HL-60 (cell line): ENCODE results near the gene GAS6.
A peak's percentile ranks its signal among the peaks of the same experiment; 100 is the strongest.
"Not testable (repeated sequence)": the region's sequence is repeated elsewhere in the genome, so short reads cannot be mapped to it uniquely, and the experiment has no call there.

Source experiments
- DNase-seq, 2 experiments: peaks; one replicate each; pipeline ENCODE4 v3.0.0-alpha.2; 2010 to 2020; ENCODE audit warnings: low read depth in 1 of 2, low spot score in 1 of 2
- H3K27ac ChIP-seq: fragments of 250-450 bp; sonication (Bioruptor Pico); replicated peaks from 2 replicates; pipeline ENCODE4 v1.5.1; 2020; ENCODE audit warnings: mild to moderate bottlenecking, moderate library complexity
- H3K27me3 ChIP-seq: fragments of 250-450 bp; sonication (Bioruptor Pico); 2 replicates; pipeline ENCODE4 v1.5.1; 2021; ENCODE audit warnings: mild to moderate bottlenecking, moderate library complexity; ENCODE audit not compliant: insufficient read depth, poor library complexity, severe bottlenecking
- H3K4me3 ChIP-seq: replicated peaks from 2 replicates; pipeline ENCODE4 v1.5.1; 2011; ENCODE audit warnings: mild to moderate bottlenecking, control low read depth, low read length; ENCODE audit not compliant: insufficient read depth
- CTCF ChIP-seq: IDR thresholded peaks from one replicate; pipeline ENCODE4 v1.5.1; 2011; ENCODE audit warnings: low read length, control low read depth, inconsistent platforms; ENCODE audit not compliant: insufficient read depth
- GABPA ChIP-seq: IDR thresholded peaks from 2 replicates; pipeline ENCODE4 v1.6.1; 2012; ENCODE audit warnings: low read depth
- POLR2AphosphoS5 ChIP-seq: IDR thresholded peaks from 2 replicates; pipeline ENCODE4 v1.6.1; 2012; ENCODE audit warnings: low read depth
- SPI1 ChIP-seq: IDR thresholded peaks from 2 replicates; pipeline ENCODE4 v1.6.1; 2012; ENCODE audit warnings: low read depth, mild to moderate bottlenecking, borderline replicate concordance
- TF ChIP-seq, protein P1 (sequence below): IDR thresholded peaks from 2 replicates; pipeline ENCODE4 v1.6.1; 2012; ENCODE audit warnings: low read depth; ENCODE audit not compliant: insufficient replicate concordance

GAS6 gene

GRCh38 chr13:113869263-113869662 is 5.4 kb upstream of the GAS6 start:
- H3K27me3 ChIP-seq, result peaks cover 31% of the 10 kb centered on the region
- DNase-seq, result no peak
- no peak overlapping the region for H3K27ac ChIP-seq
- no peak overlapping the region for H3K4me3 ChIP-seq
- TF ChIP-seq GABPA (no peak), SPI1 (no peak), POLR2AphosphoS5 (no peak), CTCF (no peak)
- TF ChIP-seq, protein P1, sequence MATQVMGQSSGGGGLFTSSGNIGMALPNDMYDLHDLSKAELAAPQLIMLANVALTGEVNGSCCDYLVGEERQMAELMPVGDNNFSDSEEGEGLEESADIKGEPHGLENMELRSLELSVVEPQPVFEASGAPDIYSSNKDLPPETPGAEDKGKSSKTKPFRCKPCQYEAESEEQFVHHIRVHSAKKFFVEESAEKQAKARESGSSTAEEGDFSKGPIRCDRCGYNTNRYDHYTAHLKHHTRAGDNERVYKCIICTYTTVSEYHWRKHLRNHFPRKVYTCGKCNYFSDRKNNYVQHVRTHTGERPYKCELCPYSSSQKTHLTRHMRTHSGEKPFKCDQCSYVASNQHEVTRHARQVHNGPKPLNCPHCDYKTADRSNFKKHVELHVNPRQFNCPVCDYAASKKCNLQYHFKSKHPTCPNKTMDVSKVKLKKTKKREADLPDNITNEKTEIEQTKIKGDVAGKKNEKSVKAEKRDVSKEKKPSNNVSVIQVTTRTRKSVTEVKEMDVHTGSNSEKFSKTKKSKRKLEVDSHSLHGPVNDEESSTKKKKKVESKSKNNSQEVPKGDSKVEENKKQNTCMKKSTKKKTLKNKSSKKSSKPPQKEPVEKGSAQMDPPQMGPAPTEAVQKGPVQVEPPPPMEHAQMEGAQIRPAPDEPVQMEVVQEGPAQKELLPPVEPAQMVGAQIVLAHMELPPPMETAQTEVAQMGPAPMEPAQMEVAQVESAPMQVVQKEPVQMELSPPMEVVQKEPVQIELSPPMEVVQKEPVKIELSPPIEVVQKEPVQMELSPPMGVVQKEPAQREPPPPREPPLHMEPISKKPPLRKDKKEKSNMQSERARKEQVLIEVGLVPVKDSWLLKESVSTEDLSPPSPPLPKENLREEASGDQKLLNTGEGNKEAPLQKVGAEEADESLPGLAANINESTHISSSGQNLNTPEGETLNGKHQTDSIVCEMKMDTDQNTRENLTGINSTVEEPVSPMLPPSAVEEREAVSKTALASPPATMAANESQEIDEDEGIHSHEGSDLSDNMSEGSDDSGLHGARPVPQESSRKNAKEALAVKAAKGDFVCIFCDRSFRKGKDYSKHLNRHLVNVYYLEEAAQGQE, result no peak

- not testable (repeated sequence) for H3K27ac ChIP-seq, H3K4me3 ChIP-seq, DNase-seq
- peaks cover 36% of the 10 kb centered on the region for H3K27me3 ChIP-seq
Observed at GRCh38 chr13:113867913-113868312, 4.0 kb upstream of the GAS6 start.

GRCh38 chr13:113865427-113865826 is 1.6 kb upstream of the GAS6 start:
- Histone ChIP-seq H3K27ac (no peak overlapping the region), H3K27me3 (peaks cover 45% of the 10 kb centered on the region), H3K4me3 (no peak overlapping the region)
- no peak for DNase-seq
- TF ChIP-seq CTCF, result no peak
- TF ChIP-seq GABPA, result no peak
- TF ChIP-seq SPI1, result no peak
- TF ChIP-seq, protein P1, result no peak
- no peak for TF ChIP-seq POLR2AphosphoS5

- TF ChIP-seq, protein P1, result no peak
- TF ChIP-seq SPI1 (no peak), CTCF (no peak), POLR2AphosphoS5 (no peak), GABPA (no peak)
- Histone ChIP-seq H3K27me3 (peaks cover 45% of the 10 kb centered on the region), H3K4me3 (0 out of 2 replicates have a peak overlapping the region, but pooled peaks have one; percentile 3), H3K27ac (no peak overlapping the region)
- DNase-seq, result no peak
Observed at GRCh38 chr13:113864273-113864890, 506 bp upstream of the GAS6 start.
